Stimulated activated CD8-positive, alpha-beta memory T cell treated with anti-CD3 and anti-CD28 coated beads, Interleukin-2, amount 100 ng/mL, for 1 hour (primary cell): ENCODE data around the gene PSD2.
A peak's percentile ranks its signal among the peaks of the same experiment; 100 is the strongest.

ENCODE experiments used
- DNase-seq, 2 donors: peaks; one replicate each; pipeline ENCODE4 v3.0.0-alpha.2; 2020; ENCODE audit warnings: low read depth in 2 of 2

The PSD2 gene

GRCh38 chr5:139836469-139837208 is 41.0 kb downstream of the PSD2 start:
- DNase-seq = no peak

DNA sequence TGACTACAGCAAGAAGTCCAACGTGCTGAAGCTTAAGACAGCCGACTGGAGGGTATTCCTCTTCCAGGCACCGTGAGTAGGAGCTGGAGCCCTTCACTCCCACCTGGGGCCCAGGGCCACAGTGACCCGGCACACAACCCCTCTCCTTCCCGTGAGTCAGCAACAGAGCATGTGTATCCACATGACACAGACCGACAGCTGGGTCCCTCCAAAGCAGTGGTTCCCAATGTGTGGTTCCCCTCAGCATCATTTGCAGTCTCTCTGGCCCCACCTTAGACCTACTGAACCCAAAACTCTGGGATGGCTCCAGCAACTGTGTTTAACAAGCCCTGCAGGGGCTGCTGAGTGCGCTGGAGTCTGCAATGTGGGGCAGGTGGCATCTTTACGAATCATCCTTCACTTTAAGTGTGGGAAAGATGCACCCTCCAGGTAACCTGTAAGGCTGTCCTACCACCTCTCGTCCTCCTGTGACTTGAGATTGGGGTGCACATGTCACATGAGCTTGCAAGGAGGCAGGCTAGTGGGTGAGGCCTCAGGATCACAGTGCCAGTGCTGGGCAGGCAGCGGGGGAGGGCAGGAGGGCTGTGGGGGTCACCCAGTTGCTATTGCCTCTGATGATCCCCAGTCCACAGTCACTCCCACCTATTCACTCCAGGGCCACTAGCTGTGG is 42.2 kb downstream of the PSD2 start:
- DNase-seq = no peak

DNA sequence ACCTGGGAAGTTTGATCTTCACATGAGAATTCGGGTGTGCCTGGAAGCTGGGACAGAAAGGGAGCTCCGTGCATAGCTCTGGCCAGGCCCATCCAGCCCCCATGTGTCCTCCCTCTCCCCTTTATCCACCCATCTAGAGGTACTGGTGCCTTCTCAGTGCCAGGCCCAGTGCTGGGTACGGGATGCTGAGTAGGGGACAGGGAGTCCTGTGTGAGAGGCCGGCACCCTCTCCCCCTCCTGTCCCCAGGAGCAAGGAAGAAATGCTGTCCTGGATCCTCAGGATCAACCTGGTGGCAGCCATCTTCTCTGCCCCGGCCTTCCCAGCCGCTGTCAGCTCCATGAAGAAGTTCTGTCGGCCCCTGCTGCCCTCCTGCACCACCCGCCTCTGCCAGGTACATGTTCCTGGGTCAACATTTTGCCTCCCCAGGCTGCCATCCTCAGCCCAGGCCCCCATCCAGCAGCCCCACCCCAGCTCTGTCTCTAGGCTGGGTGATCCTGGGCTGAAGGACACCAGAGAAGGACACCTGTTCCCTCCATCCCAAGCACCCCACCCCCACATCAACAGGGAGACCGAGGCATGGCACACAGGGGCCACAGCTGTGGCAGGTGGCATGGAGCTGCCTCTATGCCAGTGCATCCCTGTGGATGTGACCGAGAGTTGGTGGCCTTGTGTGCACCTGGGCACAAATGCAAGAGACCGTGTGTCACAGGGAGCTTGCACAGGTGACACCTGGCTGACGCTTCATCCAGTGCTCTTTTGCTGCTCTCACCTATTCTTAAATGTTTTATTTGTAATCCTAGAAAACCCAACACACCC is 43.0 kb downstream of the PSD2 start:
- DNase-seq = no peak

DNA sequence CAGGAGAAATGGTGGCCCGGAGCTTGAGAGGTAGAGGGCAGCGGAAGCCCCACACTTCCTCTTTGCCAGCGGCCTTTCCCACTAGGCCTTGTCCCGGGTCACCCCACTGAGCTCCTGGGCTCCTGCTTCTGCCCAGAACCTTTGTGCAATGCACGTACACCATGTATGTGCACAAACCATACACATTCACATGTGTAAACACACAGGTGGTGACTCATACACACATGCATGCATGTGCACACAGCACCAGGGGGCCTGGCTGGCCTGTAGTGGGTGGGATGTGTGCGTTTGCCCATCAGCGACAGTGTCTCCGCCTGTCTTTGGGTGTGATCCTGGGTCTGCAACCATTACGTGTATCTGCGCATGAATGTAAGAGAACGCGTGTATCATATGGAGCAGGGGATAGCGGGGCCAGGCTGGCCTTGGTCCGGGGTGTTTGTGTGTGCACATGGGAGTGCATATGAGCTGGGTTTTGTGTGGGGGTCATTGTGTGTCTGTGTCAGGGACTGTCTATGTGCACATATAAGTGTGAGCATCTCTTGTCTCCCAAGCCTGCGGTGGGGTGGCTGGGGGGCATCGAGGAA is 43.7 kb downstream of the PSD2 start:
- DNase-seq = no peak

DNA sequence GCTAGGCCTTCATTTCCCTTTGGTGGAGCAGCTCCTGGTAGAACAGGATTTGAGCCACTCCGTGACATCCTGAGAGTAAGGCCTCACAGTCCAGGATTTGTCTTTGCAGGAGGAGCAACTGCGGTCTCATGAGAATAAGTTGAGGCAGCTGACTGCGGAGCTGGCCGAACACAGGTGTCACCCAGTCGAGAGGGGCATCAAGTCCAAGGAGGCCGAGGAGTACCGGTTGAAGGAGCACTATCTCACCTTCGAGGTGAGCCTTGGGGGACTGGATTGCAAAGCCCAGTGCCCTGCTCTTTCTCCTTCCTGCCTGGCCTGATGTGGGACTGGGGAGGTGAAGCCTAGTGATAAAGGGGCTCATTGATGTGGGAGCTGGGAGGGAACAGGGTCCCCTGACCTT is 44.3 kb downstream of the PSD2 start:
- no peak for DNase-seq

GRCh38 chr5:139841549-139841948 is 45.9 kb downstream of the PSD2 start:
- DNase-seq = no peak

- DNase-seq = no peak
Observed at GRCh38 chr5:139842321-139842720, 46.7 kb downstream of the PSD2 start.

- DNase-seq = no peak
Observed at GRCh38 chr5:139843991-139844390, 48.4 kb downstream of the PSD2 start.

DNA sequence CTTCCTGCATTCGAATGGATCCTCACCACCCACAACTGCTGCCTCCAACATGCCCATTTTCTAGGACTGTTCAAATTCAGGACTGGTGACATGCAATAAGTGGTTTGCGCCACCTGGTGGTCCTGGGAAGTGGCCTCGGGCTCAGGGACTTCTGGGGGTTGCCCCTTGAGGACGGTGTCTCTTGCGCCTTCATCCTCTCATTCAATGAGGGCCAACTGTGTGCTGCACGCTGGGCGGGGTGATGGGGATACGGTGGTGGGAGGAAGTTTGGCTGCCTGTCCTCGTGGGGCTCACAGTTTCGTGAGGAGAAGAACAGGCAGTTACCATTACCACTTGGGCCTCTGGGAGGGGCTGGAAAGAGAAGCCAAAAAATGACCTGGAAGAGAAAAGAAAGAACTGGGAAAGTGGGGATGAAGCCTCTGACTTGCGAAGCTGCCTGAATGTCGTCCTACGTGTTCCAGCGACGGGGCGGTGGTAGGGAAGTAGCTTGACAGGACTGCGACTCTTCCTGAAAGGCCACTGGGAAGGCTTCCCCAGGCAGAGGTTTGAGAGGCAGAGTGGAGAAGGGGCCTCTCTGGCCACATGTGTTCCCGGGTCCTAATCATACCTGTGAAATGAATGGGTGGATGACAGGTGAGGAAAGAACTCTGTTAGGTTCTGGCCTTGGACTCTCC is 49.0 kb downstream of the PSD2 start:
- DNase-seq = peak; percentile 48 to 54

DNA sequence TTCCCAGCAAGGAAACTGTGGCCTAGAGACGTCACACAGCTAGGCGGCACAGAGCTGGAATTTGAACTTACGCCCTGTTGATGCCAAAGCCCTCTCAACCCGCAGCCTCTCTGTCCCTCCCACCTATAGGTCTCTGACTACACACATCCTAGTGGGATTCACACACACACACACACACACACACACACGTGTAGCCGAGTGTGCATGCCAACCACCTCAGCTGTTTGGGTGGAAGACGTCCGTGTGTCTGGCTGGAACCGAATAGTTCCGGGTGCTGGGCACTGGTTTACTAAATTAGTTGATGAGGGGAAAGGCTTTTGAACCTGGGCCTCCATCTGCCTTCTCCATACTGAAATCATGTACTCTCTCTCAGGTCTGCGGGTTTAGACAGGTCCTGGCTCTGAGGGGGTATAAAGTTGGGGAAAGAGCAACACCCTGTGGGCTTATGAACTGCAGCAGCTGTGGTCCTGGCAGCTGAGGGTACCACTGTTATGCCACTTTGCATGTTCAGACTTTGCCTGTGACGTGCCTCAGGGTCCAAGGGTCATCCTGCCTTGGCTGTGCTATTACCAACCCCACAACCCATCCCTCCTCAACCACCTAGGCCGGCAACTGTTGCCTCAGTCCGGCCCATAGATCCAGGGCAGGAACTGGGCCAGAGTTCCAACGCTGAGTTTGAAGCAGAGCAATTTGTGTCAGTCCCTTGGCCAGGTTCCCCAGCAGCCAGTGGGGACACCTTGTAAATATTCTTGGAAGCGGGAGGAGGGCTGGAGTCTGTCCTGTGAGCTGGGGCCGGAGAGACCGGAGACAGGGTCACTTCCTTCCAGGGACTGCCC is 50.5 kb downstream of the PSD2 start:
- no peak for DNase-seq

- DNase-seq = no peak
Observed at GRCh38 chr5:139847091-139847490, 51.5 kb downstream of the PSD2 start.

DNA sequence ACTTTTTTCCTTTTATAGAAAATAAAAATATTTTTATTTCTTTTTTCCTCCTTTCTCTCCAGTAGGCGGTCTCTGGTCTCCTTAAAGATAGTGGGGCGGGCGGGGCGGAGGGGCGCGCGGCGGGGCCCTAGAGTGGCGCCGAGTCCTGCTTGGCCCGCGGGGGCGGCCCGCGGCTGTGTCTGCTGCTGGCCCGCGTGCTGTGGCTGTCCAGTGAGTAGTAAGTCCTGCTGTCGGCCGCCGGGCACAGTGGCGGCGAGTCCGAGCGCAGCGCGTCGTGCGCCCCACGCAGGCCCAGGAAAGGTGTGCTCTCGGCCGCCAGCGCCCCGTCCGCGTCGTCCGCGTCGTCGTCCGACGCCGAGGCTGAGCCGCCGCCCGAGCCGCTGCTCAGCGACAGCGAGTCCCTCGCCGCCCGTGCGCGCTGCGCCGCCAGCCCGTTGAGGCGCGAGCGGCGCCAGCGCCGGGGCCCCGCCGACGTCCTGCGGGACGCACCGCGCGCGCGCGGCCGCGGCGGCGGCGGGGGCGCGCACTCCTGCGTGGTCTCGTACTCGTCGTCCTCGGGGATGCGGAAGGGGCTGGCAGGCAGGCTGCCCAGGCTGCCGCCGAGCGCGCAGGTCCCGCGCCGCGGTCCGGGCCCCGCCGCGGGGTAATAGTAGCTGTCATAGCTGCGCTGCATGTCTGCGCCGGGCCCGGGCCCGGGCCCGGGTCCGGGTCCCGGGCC is 52.3 kb downstream of the PSD2 start:
- DNase-seq = peak; percentile 59 to 61

DNA sequence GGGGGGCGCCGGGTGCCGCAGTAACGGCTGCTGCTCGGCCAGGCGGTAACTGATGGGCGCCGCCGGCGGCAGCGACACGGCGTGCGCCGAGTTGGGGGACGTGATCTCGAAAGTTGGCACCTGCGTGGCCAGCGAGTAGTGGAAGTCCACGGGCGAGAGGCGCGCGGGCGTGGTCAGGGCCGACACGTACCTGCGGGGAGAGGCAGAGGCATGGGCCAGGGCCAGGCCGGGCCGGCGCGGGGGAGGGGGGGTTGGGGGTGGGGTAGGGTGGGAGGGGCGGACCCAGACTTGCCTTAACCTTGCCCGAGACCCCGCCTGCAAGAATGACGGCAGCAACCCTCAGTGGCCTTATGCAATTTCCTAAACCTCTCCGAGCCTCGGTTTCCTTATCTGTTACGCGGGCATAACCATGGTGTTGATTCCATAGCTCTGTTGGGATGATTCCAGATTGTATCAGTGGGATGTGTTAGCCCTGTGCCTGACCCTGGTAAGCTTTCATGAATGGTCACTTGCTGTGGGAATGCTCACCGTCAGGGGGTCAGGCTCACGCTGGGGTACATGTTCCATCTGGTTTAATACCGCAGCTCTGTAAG is 53.0 kb downstream of the PSD2 start:
- no peak for DNase-seq

DNA sequence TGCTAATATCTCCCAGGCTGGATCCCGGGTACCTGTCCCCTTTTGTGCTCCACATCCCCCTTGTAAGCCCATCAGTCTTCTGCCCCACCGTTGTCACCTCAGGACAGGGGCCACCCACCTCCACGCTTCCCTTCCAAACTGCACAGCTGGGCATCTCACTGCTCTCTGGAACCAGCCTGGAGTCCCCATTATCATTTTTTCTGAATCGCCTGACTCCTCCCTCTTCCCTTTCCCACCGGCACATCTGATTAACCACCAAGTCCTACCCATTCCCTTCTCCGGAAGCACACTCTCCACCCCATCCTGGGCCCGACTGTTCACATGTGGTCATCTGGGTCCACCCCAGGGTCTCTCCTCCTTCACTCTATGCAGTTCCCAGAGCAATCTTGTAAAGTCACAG is 53.9 kb downstream of the PSD2 start:
- DNase-seq = no peak

DNA sequence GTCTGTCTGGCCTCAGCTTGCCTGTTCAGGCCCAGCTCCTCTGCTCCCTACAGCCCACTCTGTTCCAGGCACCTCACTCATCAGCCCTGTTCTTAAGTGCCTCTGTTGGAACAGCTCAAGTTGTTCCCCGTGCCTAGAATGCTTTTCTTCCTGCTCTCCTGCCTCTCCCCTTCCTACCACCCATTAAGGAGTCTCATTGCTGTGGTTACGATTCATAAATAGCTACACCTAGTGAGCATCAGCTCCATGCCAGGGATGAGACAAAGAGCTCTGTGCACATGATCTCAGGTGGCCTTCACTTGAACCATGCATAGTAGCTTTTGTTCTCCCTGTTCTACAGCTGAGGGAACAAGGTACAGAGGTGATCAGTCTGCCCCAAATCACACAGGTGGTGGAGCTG is 54.3 kb downstream of the PSD2 start:
- DNase-seq = no peak

DNA sequence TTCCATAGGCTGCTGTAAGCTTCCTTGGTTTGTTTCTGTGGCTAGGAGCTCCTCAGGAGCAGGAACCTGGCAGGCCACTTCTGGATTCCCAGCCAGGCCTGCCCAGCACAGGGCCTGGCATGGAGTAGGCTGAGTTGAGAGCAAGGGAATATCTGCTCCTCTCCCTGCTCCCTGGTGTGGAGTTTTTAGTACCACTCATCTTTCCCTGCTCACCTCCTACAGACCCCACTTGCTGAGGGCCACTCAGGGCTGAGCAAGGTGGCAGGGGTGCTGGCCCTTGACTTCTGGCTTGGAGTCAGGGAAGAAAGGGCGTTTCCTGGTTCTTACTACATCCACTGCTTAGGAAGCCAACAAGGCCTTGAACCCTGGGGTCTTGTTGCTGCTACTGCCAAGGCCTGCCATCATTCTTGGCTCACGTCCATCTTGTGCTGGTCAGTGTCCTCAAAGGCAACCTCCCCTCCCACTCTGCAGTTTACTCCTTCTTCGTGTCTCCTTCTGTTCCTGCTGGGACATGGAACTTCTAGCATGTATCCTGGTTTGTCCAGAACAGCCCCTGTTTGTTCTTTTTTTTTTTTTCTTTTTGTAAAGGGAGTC is 54.9 kb downstream of the PSD2 start:
- DNase-seq = no peak

DNA sequence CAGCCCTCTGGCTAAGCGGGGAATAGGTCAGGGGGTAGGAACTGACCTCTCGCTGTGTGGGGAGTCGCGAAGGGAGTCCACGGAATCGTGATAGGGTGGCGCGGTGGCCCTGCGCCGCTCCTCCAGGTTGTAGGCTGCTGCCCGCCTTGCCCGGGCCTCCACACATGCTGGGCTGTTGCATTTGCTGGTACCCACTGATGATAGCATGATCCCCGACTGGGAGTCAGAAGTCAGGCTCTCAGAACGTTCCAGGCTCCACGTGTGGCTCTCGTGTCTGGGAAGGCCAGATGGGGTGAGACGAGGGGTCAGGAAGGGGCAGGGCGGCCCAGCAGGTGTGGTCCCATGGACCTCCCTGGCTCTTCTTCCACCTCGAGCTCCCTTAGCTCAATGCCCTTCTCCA is 56.0 kb downstream of the PSD2 start:
- DNase-seq = no peak

DNA sequence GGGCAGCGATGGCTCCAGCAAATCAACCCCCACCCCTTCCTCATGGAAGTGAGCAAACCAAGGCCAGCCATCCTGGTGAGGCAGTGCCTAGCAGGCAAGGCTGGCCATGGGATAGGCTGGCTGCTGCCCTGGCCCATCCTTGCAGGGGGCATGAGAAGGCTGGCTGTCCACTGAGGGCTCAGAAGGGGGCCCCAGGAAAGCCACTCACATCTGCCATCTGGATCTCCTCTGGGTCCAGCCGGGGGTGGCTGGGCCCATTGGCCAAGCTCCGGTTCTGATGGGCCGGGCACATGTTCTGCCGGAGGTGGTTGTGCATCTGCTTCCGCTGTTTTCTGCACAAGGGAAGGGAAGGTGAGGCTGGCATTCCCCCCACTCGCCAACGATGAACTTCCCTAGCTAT is 57.1 kb downstream of the PSD2 start:
- no peak for DNase-seq

DNA sequence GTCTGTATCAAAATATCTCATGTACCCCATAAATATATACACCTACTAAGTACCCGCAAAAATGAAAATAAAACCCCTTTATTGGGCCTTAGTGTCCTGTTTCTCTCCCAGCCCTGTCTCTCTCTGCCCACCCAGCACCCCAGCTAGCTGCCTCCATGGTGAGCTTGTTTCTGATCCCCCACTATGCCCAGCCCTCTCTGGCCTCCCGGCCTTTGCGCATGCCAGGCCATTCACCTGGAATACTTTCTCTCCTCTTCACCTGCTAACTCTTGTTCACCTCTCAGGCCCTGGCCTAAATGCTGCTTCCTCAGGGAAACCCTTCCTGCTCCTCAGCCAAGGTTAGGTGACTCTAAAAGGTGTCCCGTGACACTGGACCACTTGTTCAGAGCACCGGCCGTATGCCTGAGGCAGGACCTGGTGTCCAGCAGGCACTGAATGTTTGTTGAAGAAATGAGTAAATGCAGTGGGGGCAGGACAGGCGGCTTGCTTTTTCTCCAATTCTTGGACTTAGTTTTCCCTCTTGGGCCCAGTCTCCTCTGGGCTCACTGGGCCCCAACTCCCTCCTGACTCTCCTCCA is 58.5 kb downstream of the PSD2 start:
- no peak for DNase-seq
